ENCODE measurements around the gene ACAT1.
A peak's percentile ranks its signal among the peaks of the same experiment; 100 is the strongest.
"Not testable (repeated sequence)": the region's sequence is repeated elsewhere in the genome, so short reads cannot be mapped to it uniquely, and the experiment has no call there.

Gene ACAT1

DNA sequence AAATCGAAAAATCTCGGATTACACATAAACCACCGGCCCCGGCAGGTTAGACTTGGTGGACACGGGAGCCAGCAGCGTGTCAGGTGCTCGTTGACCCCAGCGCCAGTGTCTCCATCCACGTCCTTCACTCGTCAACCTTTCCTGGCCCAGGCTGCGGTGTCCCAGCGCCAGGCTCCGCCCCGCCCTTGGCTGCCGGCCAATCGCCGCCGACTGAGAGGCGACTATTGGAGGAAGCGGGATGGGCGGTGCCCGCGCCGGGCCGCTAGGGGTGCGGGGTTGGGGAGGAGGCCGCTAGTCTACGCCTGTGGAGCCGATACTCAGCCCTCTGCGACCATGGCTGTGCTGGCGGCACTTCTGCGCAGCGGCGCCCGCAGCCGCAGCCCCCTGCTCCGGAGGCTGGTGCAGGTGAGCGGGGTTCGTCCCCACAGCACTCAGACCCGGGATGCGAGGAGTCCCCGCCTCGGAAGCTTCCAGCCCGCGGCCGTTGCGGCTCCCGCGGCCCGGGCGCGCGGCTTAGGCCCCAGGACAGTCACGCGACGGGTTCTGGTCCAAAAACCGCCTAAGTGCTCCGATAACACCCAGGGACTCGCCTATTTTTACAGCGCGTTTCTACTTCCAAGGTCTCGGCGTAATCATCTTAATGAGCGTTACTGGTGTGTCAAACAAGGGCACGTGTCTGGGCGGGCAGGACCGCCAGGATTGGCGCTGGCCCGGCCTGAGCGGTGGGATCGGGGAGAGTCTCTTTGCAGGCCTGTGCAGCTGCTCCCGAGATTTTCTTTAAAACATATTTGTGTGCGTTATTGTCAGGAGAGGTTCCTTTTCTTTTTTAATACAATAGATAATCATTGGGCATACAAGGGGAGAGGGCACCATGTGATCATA is at the start of gene ACAT1:
Gene ACAT1, plus strand, starts transcription at position 294 of the 882 bp plus-strand sequence. Its CDS starts 40 bp downstream, at position 334.
- DNase-seq (ENCODE audit: low read depth), result peak; percentile 91

DNA sequence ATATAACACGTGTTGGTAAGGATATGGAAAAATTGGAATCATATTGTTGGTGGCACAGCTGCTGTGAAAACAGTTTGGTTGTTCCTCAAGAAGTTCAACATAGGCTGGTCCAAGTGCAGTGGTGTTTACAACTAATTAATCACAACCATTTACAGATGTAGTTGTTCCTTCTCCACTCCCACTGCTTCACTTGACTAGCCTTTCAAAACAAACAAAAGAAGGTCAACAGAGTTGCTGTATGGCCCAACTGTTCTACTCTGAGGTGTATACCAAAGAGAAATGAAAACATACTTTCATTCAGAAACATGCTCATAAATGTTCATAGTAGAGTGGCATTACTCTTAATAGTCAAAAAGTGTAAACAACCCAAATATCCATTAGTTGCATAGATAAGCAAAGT is 36.6 kb upstream of the ACAT1 start:
- DNase-seq (ENCODE audit: low read depth), result no peak

DNA sequence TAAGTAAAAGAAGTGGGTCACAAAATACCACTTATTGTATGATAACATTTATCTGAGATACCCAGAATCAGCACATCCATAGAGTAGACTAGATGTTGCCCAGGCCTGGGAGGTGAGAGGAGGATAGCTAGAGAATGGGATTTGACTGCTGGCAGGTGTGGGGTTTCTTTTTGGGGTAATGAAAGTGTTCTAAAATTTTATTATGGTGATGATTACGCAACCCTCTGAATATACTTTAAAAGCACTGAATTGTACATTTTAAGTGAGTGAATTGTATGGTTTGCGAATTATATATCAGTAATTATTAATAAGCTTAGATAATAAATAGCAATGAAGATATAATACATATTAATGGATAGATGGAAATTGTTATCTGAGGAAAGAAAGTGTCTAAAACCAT is 35.7 kb upstream of the ACAT1 start:
- DNase-seq (ENCODE audit: low read depth), result no peak

DNA sequence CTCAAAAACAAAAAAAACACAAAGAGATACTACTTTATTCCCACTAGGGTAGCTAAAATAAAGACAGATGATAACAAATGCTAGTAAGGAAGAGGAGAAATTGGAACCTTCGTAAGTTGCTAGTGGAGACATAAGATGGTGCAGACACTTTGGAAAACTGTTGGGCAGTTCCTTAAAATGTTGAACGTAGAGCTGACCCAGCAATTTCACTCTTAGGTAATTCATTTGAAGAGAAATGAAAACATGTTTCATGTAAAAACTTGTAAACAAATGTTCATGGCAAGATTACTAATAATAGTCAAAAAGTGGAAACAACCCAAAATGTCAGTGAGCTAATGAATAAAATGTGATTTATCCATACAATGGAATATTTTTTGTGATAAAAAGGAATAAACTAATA is 29.2 kb upstream of the ACAT1 start:
- no peak for DNase-seq (ENCODE audit: low read depth)

DNA sequence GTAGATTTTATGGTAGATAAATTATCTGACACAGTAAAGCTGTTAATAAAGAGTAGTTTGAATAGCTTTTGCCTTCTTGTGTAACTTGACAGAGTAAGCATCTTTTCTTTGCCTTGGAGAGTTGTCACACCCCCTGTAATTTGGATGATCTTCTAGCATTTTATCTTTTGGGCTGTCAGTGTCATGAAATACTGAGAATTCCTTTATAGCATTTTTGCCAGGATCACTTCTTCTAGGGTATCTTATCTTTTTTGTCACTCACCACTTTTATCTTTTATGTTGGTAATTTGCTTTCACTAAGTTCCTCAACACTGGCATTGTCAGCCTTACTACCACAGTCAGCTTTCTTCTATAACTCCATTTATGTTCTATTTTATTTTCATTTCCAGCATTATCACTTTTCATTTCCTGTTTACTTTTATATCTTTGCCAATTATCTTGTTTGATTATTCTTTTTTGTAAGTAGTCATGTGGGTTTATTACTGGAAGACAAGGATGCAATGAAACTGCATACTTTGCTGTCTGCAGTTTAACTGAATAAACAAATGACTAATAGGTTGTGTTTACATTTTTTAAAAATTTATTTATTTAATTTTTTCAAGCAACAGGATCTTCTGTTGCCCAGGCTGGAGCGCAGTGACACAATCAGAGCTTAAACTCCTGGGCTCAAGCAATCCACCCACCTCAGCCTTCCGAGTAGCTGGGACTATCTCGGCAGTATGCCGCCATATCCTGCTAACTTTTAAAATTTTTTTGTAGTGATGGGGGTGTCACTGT is 28.1 kb upstream of the ACAT1 start:
- no peak for DNase-seq (ENCODE audit: low read depth)

DNA sequence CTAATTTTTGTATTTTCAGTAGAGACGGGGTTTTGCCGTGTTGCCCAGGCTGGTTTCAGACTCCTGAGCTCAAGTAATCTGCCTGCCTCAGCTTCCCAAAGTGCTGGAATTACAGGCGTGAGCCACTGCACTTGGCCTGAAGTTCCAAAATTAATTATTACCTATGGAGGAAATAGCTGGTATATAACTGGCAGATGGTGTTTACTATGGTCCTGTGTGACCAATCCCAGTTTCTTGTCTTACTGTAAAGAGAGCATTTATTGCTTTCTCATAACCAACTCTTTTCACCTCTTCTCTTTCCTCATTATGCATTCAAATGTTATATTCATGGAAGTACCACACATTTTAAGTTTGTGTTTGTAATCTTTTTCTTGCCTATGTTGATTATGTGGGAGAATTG is 24.2 kb upstream of the ACAT1 start:
- no peak for DNase-seq (ENCODE audit: low read depth)

DNA sequence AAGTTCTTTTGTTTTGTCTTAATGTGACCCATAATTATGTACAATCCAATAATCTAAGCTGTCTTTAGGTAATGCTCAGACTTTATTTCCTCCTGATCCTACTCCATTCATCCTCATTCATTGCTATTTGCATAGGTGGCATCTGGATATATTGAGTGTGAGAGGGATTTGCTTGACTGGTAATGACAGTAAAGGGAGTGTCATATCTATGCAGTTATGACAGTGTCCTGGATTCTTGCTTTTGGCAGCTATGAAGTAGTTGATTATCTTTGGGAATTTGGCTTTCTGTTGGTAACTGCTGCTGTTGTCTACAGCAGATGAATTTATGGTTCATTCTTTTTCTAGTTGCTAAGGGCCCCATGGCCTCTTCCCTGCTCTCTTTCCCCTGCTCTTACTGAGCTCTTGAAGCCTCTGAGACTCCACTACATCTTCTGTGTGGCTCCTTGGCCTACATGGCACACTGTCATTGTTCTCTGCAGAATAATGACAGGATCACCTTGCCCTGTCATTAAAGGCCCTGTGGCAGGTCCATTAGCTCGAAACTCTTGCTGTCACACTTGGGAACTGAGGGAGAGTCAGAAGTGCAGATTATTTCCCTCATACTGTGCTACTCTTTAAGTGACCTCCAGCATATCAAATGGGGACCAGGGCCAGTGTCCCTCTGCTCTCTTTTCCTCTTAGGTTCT is 20.1 kb upstream of the ACAT1 start:
- DNase-seq (ENCODE audit: low read depth), result no peak

DNA sequence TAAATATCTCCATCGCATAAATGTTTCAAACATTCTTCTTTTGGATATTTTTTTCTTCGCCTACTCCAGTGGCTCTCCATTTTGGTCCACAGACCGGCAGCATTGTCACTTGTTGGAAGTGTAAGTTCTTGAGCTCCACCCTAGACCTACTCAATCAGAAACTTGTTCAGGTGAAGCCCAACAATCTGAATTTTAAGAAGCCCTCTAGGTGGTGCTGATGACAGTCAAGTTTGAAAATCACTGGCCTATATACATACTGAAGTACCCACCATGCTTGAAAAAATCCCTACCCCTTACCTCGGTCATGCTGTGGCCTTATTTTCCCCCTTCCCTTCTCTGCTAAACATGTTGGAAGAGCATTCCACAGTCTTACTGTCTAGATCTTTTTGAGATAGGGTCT is 10.2 kb upstream of the ACAT1 start:
- DNase-seq (ENCODE audit: low read depth), result no peak

DNA sequence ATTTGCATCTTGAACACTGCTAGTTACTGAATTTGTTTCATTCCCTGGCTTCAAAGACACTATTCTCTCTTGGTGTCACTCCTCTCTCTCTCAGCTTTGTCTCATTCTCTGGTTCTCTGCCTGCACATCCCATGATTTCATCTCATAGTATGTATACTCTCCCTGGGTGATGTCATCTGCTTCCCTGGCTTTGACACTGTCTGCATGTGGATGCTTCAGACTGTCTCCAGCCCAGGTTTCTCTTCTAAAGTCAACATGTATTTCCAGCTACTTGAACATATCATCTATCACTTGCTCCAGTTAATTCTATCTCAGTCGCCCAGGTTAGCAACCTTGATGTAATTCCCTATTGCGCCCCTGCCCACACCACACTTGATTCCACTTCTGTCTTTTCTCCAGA is 9.3 kb upstream of the ACAT1 start:
- DNase-seq (ENCODE audit: low read depth), result no peak

DNA sequence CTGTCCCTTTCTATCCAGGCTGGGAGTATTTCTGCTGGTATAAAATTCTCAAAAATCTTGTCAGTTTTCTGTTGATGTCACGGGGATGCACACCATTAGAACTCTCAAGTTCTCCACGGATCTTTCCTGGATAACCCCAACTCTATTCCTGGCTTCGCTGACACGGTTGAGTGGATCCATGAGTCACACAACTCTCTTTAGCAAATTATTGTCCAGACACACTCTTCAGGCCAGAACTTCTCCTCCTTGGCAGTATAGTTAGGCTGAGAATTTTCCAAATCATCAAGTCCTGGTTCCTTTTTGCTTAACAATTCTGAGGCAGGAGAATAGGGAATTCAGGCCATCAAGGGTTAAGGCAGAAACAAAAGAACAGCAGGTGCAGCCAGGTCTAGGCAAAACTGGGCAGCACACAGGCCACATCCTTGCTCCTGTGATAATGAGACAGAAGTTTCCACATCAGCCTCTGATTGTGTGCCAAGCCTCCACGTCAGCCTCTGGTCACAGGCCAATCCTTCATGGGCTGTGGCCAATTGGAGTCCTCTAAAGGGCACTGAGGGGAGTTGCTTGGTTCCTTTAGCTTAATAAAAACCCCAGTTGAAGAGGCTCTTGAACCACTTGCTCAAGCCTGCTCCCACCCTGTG is 5.7 kb upstream of the ACAT1 start:
- no peak for DNase-seq (ENCODE audit: low read depth)

DNA sequence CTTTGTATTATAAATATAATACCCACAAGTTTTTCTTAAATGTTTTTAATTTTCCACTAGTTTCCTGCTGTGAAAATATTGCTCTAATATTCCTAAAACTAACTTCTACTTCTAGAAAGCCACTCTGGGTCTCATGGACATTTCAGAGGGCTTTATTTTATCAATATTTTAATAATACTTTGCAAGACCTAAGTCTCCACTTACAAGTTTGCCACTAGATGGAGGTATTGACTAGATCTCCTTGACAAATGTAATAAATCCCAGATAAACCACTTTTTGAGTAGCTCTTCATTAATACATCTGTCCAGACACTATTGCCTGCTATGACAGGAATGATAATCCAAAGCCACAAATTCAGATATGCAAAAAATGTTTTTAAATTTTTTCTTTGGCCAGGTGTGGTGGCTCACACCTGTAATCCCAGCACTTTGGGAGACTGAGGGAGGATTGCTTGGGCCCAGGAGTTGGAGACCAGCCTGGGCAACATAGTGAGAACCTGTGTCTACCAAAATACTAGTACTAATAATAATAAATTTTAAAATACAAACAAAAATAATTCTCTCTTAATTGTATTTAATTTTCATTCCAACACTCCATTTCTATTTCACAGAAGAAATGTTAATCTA is 3.5 kb upstream of the ACAT1 start:
- DNase-seq (ENCODE audit: low read depth), result no peak

DNA sequence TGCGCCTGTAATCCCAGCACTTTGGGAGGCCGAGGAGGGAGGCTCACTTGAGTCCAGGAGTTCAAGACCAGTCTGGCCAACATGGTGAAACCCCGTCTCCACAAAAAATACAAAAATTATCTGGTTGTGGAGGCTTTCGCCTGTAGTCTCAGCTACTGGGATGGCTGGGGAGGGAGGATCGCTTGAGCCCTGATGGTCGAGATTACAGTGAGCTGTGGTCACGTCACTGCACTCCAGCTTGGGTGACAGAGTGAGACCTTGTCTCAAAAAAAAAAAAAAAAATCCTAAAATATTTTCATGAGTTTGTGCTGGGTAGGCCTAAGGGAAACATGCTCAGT is 462 bp upstream of the ACAT1 start:
- DNase-seq (ENCODE audit: low read depth), result not testable (repeated sequence)

DNA sequence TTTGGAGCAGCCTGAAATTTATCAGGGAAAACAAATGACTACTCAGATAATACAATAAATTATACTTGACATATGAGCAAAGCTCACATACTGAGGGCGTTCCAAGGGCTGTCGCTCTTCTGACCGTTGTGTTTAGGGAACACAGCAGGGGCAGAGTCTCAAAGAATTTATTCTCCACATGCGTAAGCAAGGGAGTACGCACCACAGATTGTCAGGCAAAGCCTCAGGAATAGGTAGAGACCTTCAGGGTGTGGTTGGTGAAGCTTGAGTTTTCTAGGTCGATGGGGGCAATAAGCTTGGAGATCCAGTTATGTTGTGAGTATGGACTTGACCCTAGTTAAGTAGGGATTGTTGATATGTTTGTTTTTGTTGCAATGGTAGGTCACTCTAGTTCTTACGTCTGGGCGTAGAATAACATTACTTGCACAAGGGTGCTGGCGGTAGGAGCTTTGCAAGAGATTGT is 830 bp downstream of the ACAT1 start:
- DNase-seq (ENCODE audit: low read depth), result no peak

DNA sequence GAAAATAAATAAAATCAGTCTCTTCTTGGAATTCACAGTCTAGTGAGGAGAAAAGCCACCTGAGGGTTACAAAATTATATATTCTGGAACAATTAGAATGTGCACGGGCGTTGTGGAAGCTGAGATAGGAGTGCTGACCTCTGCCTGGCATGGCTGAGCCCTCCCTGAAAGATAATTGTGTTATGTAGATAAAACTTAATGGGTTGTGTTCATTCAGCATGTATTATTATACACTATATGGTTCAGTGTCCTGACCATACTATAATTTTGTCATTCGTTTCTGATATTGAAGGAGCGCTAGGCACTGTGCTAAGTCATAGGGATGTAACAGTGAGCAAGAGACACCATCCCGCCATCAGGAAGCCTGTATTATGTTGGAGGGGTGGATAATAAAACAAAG is 3.7 kb downstream of the ACAT1 start:
- no peak for DNase-seq (ENCODE audit: low read depth)

DNA sequence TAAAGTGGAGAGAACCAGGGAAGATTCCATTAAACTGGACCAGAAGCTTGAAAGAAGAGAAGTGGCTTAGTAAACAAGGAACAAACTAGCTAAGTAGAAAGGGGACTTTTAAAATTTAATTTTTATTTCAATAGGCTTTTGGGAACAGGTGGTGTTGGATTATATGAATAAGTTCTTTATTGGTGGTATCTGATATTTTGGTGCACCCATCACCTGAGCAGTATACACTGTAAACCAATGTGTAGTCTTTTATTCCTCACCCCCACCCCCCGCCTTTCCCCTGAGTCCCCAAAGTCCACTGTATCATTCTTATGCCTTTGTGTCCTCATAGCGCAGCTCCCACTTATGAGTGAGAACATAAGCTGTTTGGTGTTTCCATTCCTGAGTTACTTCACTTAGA is 7.4 kb downstream of the ACAT1 start:
- DNase-seq (ENCODE audit: low read depth), result no peak

DNA sequence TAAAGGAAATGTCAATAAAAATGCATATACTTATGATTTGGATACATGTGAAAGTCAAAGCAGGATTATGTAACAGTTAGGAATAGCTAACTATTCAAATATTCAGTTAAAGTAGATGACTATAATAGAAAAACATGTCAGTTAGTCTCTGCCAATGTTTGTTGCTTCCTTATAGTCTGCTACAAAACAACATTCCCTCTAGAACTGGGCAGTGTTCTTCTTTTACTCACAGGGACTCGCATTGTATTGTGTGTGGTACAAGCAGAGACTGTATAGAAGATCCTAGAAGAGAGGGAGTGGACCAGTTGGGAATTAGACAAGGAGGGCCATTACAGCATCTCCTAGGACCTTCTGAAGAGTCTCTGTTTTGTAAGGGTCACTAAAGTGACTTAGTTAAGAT is 10.6 kb downstream of the ACAT1 start:
- no peak for DNase-seq (ENCODE audit: low read depth)

DNA sequence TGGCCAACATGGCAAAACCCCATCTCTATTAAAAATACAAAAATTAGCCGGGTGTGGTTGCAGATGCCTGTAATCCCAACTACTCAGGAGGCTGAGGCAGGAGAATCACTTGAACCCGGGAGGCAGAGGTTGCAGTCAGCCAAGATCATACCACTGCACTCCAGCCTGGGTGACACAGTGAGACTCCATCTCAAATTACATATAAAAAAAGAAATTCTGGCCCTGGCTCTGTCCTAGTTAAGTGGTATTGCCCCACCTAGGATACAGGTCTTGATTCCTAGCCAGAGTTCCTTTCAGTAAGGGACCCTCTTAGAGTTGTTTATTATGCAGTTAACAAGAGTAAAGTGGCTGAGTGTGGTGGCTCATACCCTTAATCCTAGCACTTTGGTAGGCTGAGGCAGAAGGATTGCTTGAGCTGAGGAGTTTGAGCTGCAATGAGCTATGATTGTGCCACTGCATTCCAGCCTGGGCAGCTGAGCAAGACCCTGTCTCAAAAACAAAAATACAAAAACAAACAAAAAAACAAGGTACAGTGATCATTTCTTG is 11.7 kb downstream of the ACAT1 start:
- not testable (repeated sequence) for DNase-seq (ENCODE audit: low read depth)

DNA sequence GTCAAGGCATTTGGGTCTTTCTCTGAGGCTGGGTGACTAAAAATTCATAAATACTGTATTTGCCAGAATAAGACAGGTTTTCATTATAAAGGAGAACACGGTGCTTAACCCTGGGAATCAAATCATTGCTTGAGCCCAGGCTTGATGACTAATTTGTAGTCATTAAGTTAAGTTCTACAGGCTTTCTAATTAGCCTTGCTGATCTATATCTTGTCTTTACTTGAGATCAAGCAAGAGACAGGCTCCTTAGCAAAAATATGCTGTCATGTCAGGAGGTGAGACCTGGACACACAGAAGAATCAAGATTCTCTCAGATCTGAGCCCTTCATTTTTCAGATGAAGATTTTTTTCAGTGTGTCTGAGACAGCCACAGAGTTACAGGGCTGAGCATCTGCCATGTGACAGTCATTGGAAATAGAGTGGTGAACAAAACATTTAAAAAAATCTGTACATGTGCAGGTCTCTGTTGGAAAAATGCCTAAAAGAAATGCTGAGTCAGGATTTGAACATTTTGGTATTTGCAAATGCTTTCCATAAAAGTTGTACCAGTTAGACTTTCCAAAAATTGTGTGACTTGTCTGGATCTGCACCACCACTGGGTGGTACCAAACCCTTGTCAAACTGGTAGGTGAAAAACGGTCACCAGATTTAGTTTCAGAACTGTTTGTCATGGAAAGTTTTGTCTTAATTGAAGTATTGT is 14.6 kb downstream of the ACAT1 start:
- no peak for DNase-seq (ENCODE audit: low read depth)

DNA sequence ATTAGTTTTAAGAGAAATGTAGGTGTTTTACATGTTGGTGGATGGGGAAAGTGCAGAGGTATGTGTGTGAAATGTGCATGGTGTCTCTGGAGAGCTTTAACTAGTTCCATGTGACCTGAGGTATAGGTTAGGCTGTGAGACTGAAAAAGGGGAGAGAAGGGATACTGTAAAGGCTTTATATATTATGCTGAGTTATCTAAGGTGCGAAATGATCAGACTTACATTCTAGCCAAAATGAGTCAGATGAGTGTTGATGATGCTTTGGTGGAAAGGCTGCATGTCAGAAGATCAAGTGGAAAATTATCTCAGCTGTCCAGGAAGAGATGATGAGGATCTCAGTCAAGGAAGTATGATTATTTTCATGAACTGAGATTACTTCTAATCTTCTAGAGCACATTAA is 15.8 kb downstream of the ACAT1 start:
- DNase-seq (ENCODE audit: low read depth), result no peak

DNA sequence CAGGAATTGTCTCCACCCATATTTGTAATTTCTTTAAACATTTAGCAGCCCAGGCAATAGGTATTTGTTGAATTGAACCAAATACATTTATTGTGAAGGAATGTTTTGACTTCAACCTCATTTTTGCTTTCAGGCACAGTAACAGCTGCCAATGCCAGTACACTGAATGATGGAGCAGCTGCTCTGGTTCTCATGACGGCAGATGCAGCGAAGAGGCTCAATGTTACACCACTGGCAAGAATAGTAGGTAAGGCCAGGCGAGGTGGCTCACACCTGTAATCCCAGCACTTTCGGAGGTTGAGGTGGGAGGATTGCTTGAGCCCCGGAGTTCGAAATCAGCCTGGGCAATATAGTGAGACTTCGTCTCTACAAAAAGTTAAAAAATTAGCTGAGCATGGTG is 20.9 kb downstream of the ACAT1 start:
- DNase-seq (ENCODE audit: low read depth), result no peak

DNA sequence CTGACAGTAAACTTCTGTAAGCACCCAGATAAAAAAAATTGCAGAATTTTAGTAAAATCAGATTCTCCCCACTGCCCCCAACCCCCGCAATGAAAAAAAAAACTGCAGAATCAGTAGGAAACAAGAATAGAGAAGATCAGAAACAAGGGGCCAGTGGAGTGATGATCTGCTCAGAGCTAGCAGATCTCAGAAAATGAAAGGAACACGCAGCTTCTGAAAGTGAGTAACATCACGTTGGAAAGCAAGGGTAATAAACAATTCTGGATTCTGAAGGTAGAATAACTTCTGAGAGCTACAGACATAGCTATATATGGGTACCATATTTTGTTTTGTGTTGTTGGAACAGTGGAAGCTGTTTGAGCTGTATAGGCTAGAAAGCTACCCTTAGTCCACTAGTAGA is 23.2 kb downstream of the ACAT1 start:
- no peak for DNase-seq (ENCODE audit: low read depth)

All from stimulated activated CD8-positive, alpha-beta memory T cell treated with anti-CD3 and anti-CD28 coated beads, Interleukin-12 subunit alpha, Interleukin-12 subunit beta, amount 100 ng/mL, for 1 hour (primary cell).